Measurements from ENCODE around the gene SERINC5.

- no peak for TF ChIP-seq CTCF (IDR thresholded peaks at IDR 0.05)
- no peak for TF ChIP-seq POLR2A (IDR thresholded peaks at IDR 0.05)
Measured at GRCh38 chr5:80260461-80260860, 4.6 kb upstream of the SERINC5 start.

Data from adrenal gland (tissue), 5 donors.